ENCODE data around the gene PRAC1. TPM values are rescaled to one million over a fixed set of nuclear protein-coding genes. Genes with fewer than 3 reads are reported as not detected.

The PRAC1 gene
- total RNA-seq, 2 experiments from 2014 or later = not detected

- peak overlapping the region; percentile 66 for H3K27ac Mint-ChIP-seq
- ChIA-PET POLR2A (no interaction called here), CTCF (interaction anchor here (1.1 to 4.3 kb wide), 2 partner anchors 25 to 28 kb away, joined by 3 to 24 read pairs; partner anchors contain the start of gene PRAC2)
- no peak for DNase-seq
- peaks cover 90% of the 10 kb centered on the region for H3K27me3 Mint-ChIP-seq
- H3K4me3 Mint-ChIP-seq = no peak overlapping the region
- H3K4me1 Mint-ChIP-seq = no peaks in the 10 kb centered on the region
- H3K9me3 Mint-ChIP-seq = no peaks in the 10 kb centered on the region
- no peaks in the 10 kb centered on the region for H3K36me3 Mint-ChIP-seq (ENCODE audit: low read depth)
Measured at GRCh38 chr17:48752399-48753288, 30.3 kb upstream of the PRAC1 start.

- Mint-ChIP-seq H3K27me3 (peaks cover 89% of the 10 kb centered on the region), H3K4me1 (no peaks in the 10 kb centered on the region), H3K9me3 (no peaks in the 10 kb centered on the region), H3K36me3 (ENCODE audit: low read depth) (no peaks in the 10 kb centered on the region), H3K4me3 (no peak overlapping the region), H3K27ac (no peak overlapping the region)
- ChIA-PET POLR2A (no interaction called here), CTCF (interaction anchor here (1.1 to 4.3 kb wide), 4 partner anchors 25 to 133 kb away, joined by 3 to 24 read pairs (median 4); partner anchors contain the start of gene PRAC2)
- no peak for DNase-seq
Measured at GRCh38 chr17:48751733-48752398, 29.5 kb upstream of the PRAC1 start.

- no peak for DNase-seq
- Mint-ChIP-seq H3K9me3 (no peaks in the 10 kb centered on the region), H3K36me3 (ENCODE audit: low read depth) (no peaks in the 10 kb centered on the region), H3K27me3 (peaks cover 92% of the 10 kb centered on the region), H3K4me3 (no peak overlapping the region), H3K27ac (no peak overlapping the region), H3K4me1 (peaks cover under 1% of the 10 kb centered on the region)
- POLR2A ChIA-PET = no interaction called here
- CTCF ChIA-PET = interaction anchor here (0.6 to 4.3 kb wide), 6 partner anchors 10 to 142 kb away, joined by 3 to 24 read pairs (median 4); partner anchors contain the start of gene PRAC2
Measured at GRCh38 chr17:48751172-48751571, 28.9 kb upstream of the PRAC1 start.

- DNase-seq = no peak
- ChIA-PET POLR2A (no interaction called here), CTCF (interaction anchor here (0.8 to 4.3 kb wide), 3 partner anchors 26 to 129 kb away, joined by 5 to 24 read pairs (median 6); partner anchors contain the start of gene PRAC2)
- Mint-ChIP-seq H3K27me3 (peaks cover 93% of the 10 kb centered on the region), H3K36me3 (ENCODE audit: low read depth) (no peaks in the 10 kb centered on the region), H3K4me3 (no peak overlapping the region), H3K9me3 (no peaks in the 10 kb centered on the region), H3K27ac (no peak overlapping the region), H3K4me1 (peaks cover 2% of the 10 kb centered on the region)
Measured at GRCh38 chr17:48749621-48750553, 27.6 kb upstream of the PRAC1 start.

- ChIA-PET CTCF (interaction anchor here (0.8 to 4.3 kb wide), 2 partner anchors 25 to 37 kb away, joined by 5 to 24 read pairs; partner anchors contain the start of gene PRAC2), POLR2A (no interaction called here)
- H3K4me3 Mint-ChIP-seq = no peak overlapping the region
- no peak overlapping the region for H3K27ac Mint-ChIP-seq
- peaks cover 93% of the 10 kb centered on the region for H3K27me3 Mint-ChIP-seq
- H3K9me3 Mint-ChIP-seq = no peaks in the 10 kb centered on the region
- no peak for DNase-seq
- H3K4me1 Mint-ChIP-seq = peaks cover 2% of the 10 kb centered on the region
- H3K36me3 Mint-ChIP-seq (ENCODE audit: low read depth) = no peaks in the 10 kb centered on the region
Measured at GRCh38 chr17:48748718-48749566, 26.6 kb upstream of the PRAC1 start.

GRCh38 chr17:48747445-48748363 is 25.4 kb upstream of the PRAC1 start:
- Mint-ChIP-seq H3K27ac (no peak overlapping the region), H3K9me3 (no peaks in the 10 kb centered on the region), H3K27me3 (peaks cover 93% of the 10 kb centered on the region), H3K4me1 (peaks cover 2% of the 10 kb centered on the region), H3K36me3 (ENCODE audit: low read depth) (no peaks in the 10 kb centered on the region), H3K4me3 (no peak overlapping the region)
- DNase-seq = no peak
- ChIA-PET POLR2A (no interaction called here), CTCF (interaction anchor here (0.6 to 1.0 kb wide), 3 partner anchors 24 to 1161 kb away, joined by 3 read pairs; no protein-coding TSS in a partner anchor)

- no peak overlapping the region for H3K27ac Mint-ChIP-seq
- DNase-seq = no peak
- H3K27me3 Mint-ChIP-seq = peaks cover 95% of the 10 kb centered on the region
- H3K9me3 Mint-ChIP-seq = no peaks in the 10 kb centered on the region
- ChIA-PET POLR2A (no interaction called here), CTCF (interaction anchor here (0.9 to 1.0 kb wide), 3 partner anchors 13 to 29 kb away, joined by 3 read pairs; no protein-coding TSS in a partner anchor)
- H3K4me3 Mint-ChIP-seq = no peak overlapping the region
- H3K36me3 Mint-ChIP-seq (ENCODE audit: low read depth) = no peaks in the 10 kb centered on the region
- H3K4me1 Mint-ChIP-seq = peaks cover 2% of the 10 kb centered on the region
Measured at GRCh38 chr17:48746916-48747444, 24.7 kb upstream of the PRAC1 start.

- ChIA-PET CTCF (interaction anchor here (0.6 to 4.4 kb wide), 10 partner anchors 9 to 1219 kb away, joined by 3 to 18 read pairs (median 4); partner anchors contain the start of gene PRAC2), POLR2A (no interaction called here)
- H3K27me3 Mint-ChIP-seq = peaks cover 94% of the 10 kb centered on the region
- no peaks in the 10 kb centered on the region for H3K36me3 Mint-ChIP-seq (ENCODE audit: low read depth)
- no peaks in the 10 kb centered on the region for H3K9me3 Mint-ChIP-seq
- peaks cover 2% of the 10 kb centered on the region for H3K4me1 Mint-ChIP-seq
- no peak overlapping the region for H3K27ac Mint-ChIP-seq
- no peak overlapping the region for H3K4me3 Mint-ChIP-seq
- no peak for DNase-seq
Measured at GRCh38 chr17:48745381-48746275, 23.3 kb upstream of the PRAC1 start.

- peaks cover 93% of the 10 kb centered on the region for H3K27me3 Mint-ChIP-seq
- CTCF ChIA-PET = no interaction called here
- H3K9me3 Mint-ChIP-seq = no peaks in the 10 kb centered on the region
- DNase-seq = no peak
- no peak overlapping the region for H3K27ac Mint-ChIP-seq
- no peaks in the 10 kb centered on the region for H3K36me3 Mint-ChIP-seq (ENCODE audit: low read depth)
- no peak overlapping the region for H3K4me3 Mint-ChIP-seq
- peaks cover 2% of the 10 kb centered on the region for H3K4me1 Mint-ChIP-seq
- POLR2A ChIA-PET = no interaction called here
Measured at GRCh38 chr17:48740537-48740936, 18.2 kb upstream of the PRAC1 start.
